Measurements from ENCODE around the gene FCGBP. TPM values are rescaled to one million over a fixed set of nuclear protein-coding genes. Genes with fewer than 3 reads are reported as not detected.

Gene FCGBP
- total and polyA plus RNA-seq, 12 donors: 1.6 to 785 (median 79.1) TPM

GRCh38 chr19:39969266-39969665 lies 34.8 kb upstream of the FCGBP start:
- WGBS, 4 donors: 77 to 93% (median 87%) methylated on average over 6 of the region's 6 CpGs

GRCh38 chr19:39968789-39969188 lies 34.4 kb upstream of the FCGBP start:
- WGBS, 4 donors: 90 to 96% (median 95%) methylated on average over 14 to 15 of the region's 15 CpGs
- TF ChIP-seq CTCF (IDR thresholded peaks at IDR 0.05): no peak
- Histone ChIP-seq H3K4me3 (no peak overlapping the region), H3K27ac (no peak overlapping the region), H3K36me3 (replicated peaks in 1 of 2) (peaks cover 0 to 15% of the 10 kb centered on the region in 2 donors), H3K4me1 (replicated peaks in 1 of 2) (peaks cover 9 to 20% of the 10 kb centered on the region in 2 donors), H3K9me3 (replicated peaks in 1 of 3) (no peaks in the 10 kb centered on the region), H3K27me3 (no peaks in the 10 kb centered on the region)
- DNase-seq: no peak
- intact Hi-C loops (cut with DNase I): no loop called here

More at GRCh38 chr19:39969266-39969665, 34.8 kb upstream of the FCGBP start:
- Histone ChIP-seq H3K4me1 (replicated peaks in 1 of 2) (peaks cover 9 to 20% of the 10 kb centered on the region in 2 donors), H3K9me3 (replicated peaks in 1 of 3) (no peaks in the 10 kb centered on the region), H3K36me3 (replicated peaks in 1 of 2) (peaks cover 0 to 20% of the 10 kb centered on the region in 2 donors), H3K4me3 (no peak overlapping the region), H3K27ac (no peak overlapping the region), H3K27me3 (no peaks in the 10 kb centered on the region)
- TF ChIP-seq POLR2A (IDR thresholded peaks at IDR 0.05) (no peak), CTCF (IDR thresholded peaks at IDR 0.05) (no peak)
- intact Hi-C loops (cut with DNase I): no loop called here
- DNase-seq: no peak

- Histone ChIP-seq H3K4me1 (replicated peaks in 1 of 2) (peaks cover 9 to 19% of the 10 kb centered on the region in 2 donors), H3K4me3 (no peak overlapping the region), H3K27me3 (no peaks in the 10 kb centered on the region), H3K9me3 (replicated peaks in 1 of 3) (no peaks in the 10 kb centered on the region), H3K27ac (no peak overlapping the region), H3K36me3 (replicated peaks in 1 of 2) (peaks cover 0 to 3% of the 10 kb centered on the region in 2 donors)
- 83 to 88% (median 86%) methylated on average over 9 of the region's 9 CpGs for WGBS, 4 donors
- TF ChIP-seq CTCF (IDR thresholded peaks at IDR 0.05) (no peak), POLR2A (IDR thresholded peaks at IDR 0.05) (no peak)
- intact Hi-C loops (cut with DNase I): no loop called here
- DNase-seq: no peak
Measured at GRCh38 chr19:39967561-39967960, 33.1 kb upstream of the FCGBP start.

- intact Hi-C loops (cut with DNase I): no loop called here
- no peak overlapping the region for H3K4me3 ChIP-seq
- H3K9me3 ChIP-seq (replicated peaks in 1 of 3): no peaks in the 10 kb centered on the region
- WGBS, 4 donors: 86 to 94% (median 92%) methylated on average over 6 of the region's 6 CpGs
- no peak for TF ChIP-seq POLR2A (IDR thresholded peaks at IDR 0.05)
- no peak for TF ChIP-seq CTCF (IDR thresholded peaks at IDR 0.05)
- no peak for DNase-seq
- no peak overlapping the region for H3K27ac ChIP-seq
- no peaks in the 10 kb centered on the region for H3K27me3 ChIP-seq
- H3K4me1 ChIP-seq (replicated peaks in 1 of 2): peaks cover 4 to 9% of the 10 kb centered on the region in 2 donors
- no peaks in the 10 kb centered on the region for H3K36me3 ChIP-seq (replicated peaks in 1 of 2)
Measured at GRCh38 chr19:39966617-39967016, 32.2 kb upstream of the FCGBP start.
